GM18858 (cell line): ENCODE data around the gene QRFPR.
"Not testable (repeated sequence)": the region's sequence is repeated elsewhere in the genome, so short reads cannot be mapped to it uniquely, and the experiment has no call there.

Source experiments
- ATAC-seq: cut with Tn5 transposase; IDR thresholded peaks from one replicate; pipeline ENCODE4 v1.9.1; 2021; ENCODE audit not compliant: unreplicated experiment

Gene QRFPR

DNA sequence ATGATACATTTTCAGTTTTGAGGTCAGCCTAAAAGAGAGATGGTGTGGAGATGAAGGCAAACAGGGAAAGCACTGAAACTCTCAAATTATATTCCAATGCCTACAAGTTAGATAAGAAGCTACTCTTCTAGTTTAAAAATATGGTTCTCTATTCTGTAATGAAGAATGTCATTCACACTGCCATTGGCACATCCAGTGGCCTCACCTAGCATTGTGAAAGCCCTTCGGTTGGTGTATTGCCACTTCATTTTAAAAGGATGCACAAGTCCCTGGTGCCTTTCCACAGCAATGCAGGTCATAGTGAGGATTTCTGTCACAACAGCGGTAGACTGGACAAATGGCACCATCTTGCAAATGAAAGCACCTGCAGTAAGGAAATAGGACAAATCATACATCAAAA, 40.6 kb downstream of the QRFPR start:
- ATAC-seq, result no peak

DNA sequence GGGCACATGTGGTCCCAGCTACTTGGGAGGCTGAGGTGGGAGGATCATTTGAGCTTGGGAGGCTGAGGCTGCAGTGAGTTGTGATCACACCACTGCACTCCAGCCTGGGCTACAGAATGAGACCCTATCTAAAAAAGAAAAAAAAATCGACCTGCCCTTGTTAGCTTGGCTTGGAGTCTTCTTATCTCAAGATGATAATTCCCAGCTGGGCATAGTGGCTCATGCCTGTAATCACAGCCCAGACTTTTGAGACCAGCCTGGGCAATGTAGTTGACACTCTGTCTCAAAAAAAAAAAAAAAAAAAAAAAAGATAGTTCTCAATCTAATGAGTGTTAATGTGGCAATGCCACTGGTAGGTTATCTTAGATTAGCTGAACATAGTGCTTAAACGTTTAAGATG, 41.0 kb downstream of the QRFPR start:
- no peak for ATAC-seq

- ATAC-seq, result no peak
Observed at GRCh38 chr4:121339307-121339706, 41.5 kb downstream of the QRFPR start.

DNA sequence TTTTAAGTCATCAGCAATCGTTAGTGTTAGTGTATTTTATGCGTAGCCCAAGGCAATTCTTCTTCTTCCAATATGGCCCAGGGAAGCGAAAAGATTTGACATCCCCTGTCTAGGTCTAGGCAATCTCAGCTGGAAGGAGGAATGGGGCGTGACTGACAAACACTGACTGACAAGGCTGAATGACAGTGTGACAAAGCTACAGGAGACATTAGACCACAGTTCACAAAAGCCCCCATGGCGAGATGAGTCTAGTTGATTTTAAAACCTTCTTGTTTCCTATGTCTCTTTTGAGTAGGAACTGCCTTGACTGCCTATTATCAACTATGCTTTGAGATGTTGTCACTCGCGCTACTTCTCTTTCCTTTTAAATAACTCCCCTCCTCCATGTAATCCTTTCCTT, 42.3 kb downstream of the QRFPR start:
- no peak for ATAC-seq

- ATAC-seq, result no peak
Observed at GRCh38 chr4:121336706-121337105, 44.1 kb downstream of the QRFPR start.

GRCh38 chr4:121330180-121330665, 50.6 kb downstream of the QRFPR start:
- ATAC-seq, result no peak

DNA sequence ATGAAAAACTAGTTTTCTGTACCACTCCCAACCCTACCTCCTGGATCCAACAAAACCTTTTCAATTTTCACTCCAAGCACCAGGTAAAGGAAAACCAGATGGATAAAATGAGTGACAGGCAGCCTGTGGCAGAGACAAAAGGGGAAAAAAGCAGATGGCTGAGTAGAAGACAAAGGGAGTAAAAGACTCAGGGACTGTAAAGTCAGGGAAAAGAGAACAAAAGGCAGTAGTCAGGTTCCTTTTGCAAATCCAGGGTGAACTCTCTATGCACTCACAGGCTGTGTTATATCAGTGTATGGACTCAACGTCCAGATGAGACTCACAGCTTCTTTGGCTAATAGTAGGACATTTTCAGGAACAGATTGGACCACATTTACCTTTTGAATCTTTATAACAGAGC, 54.2 kb downstream of the QRFPR start:
- ATAC-seq, result no peak

DNA sequence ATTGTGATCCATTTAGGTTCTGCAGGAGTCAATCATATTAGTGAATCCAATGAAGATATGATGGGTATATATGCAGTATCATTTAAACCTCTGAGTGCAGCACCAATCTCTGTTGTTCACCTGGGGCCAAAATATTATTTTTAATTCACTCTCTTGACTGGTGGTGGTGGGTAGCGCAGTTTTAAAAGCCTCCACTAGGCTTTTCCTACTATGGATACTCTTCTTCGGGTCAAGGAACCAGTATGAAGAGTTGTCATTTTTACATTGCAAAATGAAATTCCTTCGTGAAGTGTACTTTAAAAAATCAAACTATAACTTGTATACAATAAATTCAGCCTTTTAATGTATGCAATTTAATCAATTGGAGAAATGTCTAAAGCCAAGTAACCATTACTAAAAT, 56.5 kb downstream of the QRFPR start:
- no peak for ATAC-seq

- no peak for ATAC-seq
Observed at GRCh38 chr4:121321466-121321865, 59.4 kb downstream of the QRFPR start.

DNA sequence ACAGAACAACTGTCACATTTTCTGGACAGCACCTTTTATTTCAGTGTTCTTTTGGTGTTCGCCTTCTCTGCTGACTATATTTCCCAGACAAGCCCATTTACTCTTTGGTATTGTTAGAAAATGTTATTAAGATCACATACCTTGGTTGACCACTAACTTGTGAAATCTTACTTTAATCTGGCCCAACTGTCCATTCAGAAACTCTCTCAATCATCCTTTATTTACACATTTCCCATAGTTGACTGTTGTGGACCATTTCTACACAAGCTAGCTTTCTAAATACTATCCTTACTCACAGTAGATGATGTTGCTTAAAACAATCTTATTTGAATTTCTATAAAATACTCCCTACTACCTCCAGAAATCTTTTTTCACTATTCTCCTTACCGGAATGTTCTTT, 64.7 kb downstream of the QRFPR start:
- ATAC-seq, result no peak

GRCh38 chr4:121313430-121313829, 67.4 kb downstream of the QRFPR start:
- ATAC-seq, result not testable (repeated sequence)

- ATAC-seq, result no peak
Observed at GRCh38 chr4:121308828-121309227, 72.0 kb downstream of the QRFPR start.

GRCh38 chr4:121308328-121308663, 72.5 kb downstream of the QRFPR start:
- no peak for ATAC-seq

- ATAC-seq, result peak; percentile 92
Observed at GRCh38 chr4:121307445-121308327, 73.1 kb downstream of the QRFPR start.

- no peak for ATAC-seq
Observed at GRCh38 chr4:121306931-121307330, 73.9 kb downstream of the QRFPR start.

DNA sequence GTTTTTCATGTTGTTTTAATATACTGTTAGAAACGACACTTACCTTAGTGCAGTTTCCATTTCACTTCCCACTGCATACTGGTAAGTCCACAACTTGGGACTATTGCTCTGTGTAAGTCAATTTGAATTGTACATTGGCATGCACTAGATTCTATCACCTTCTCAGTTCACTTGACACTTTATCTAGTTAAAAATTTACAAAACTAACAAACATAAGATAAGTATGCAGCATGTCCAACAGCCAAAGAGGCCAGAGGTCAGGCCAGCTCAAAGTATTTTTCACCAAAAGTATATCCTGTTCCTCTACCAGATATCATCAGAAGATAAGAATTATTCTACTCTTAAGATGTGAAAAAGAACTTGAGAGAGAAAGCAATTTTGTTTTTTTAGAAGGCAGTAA, 75.9 kb downstream of the QRFPR start:
- ATAC-seq, result peak; percentile 33

DNA sequence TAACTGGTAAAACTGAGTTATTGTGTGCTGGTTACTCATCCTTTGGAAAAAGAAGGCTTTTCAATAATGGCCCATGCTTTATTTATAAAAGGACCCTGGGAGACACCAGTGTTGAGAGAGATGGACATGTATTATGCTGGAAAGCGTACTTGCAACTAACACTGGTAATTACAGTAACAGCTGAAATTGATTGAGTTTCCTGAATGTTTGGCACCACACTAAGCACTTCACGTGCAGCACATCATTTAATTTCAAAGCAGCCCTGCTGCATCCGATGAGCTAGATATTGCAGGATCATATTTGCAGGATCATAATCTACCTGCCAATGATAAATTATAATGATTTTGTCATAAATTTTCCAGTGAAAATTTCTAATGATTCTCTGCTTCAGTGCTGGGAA, 81.5 kb downstream of the QRFPR start:
- no peak for ATAC-seq

- ATAC-seq, result no peak
Observed at GRCh38 chr4:121283319-121283718, 97.5 kb downstream of the QRFPR start.

DNA sequence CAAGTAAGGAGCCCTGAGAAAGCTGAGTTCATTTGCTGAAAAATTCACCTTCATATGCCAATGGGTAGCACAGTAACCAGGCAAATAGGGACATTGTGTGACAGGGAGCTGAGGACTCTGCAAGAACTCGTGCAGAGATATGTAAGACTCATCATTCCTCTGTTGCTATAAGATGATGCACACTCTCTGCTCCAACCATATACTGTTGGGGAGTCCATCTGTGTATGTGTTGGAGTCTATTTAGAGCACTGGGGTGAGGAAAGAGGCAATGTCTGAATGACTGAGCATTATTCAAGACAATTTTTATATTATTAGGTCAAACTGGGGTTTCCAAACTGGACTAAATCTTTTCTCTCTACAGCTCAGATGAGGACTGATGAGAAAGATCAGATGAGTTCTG, 100.4 kb downstream of the QRFPR start:
- ATAC-seq, result no peak

DNA sequence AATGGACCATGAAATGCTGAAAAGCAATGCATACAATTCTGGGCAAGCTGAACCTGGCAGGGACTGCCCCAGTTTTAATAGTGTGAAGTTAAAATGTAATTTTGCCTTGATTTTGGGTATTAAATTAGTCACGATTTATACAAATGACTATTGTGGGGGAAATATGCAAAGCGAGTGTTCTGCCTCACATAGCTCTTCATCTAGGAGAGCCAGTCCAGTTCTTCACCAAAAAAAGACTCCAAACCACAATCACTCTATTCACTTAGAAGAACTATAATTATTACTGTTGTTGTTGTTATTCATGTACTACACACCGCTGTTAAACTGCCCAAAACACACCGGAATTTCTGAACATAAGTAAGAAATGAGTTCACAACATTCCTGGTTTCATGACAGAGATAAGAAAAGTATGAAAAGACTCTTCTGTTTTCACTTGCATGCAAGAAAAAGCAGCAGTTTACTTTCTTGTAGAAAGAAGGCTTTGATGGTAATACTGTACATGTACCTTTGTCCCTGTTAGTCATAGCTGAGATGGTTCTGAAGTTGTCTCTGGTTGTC, 101.9 kb downstream of the QRFPR start:
- ATAC-seq, result peak; percentile 94
